K562 (cell line): Measurements from ENCODE around the gene POLR3K. TPM values are rescaled to one million over a fixed set of nuclear protein-coding genes. Genes with fewer than 3 reads are reported as not detected.

Experiments used
- BRCA1 ChIP-seq, 2 experiments: fragments of 450-650 bp in 1 of 2; sonication (generic) in 1 of 2; formaldehyde crosslinking in 1 of 2; IDR thresholded peaks; 2 replicates each; pipeline versions ENCODE4 v1.5.0 to v1.6.1; 2017 to 2020; ENCODE audit warnings: mild to moderate bottlenecking in 1 of 2, missing genetic modification reagents in 1 of 2
- CEBPG ChIP-seq, 3 experiments: fragments of 200-800 bp in 1 of 3; sonication (Bioruptor generic) in 1 of 3; sonication (generic) in 1 of 3; formaldehyde crosslinking in 1 of 3; IDR thresholded peaks in 2 of 3; conservative IDR thresholded peaks in 1 of 3; 2 replicates each; pipeline versions ENCODE4 v1.6.1 to v1.8.0; 2016 to 2022; ENCODE audit warnings: missing compliant biosample characterization in 2 of 3, missing genetic modification characterization in 2 of 3, mild to moderate bottlenecking in 1 of 3, missing genetic modification reagents in 1 of 3
- ETV1 ChIP-seq: fragments of 450-650 bp; conservative IDR thresholded peaks from 2 replicates; pipeline ENCODE4 v1.6.1; 2016; ENCODE audit warnings: missing genetic modification characterization, control low read depth, low read depth, missing compliant biosample characterization
- EZH2 ChIP-seq: IDR thresholded peaks from 2 replicates; pipeline ENCODE4 v1.6.1; 2012; ENCODE audit warnings: low read depth, mild to moderate bottlenecking, inconsistent platforms, low read length, borderline replicate concordance
- HNRNPLL ChIP-seq: fragments of 200-400 bp; formaldehyde crosslinking; IDR thresholded peaks from 2 replicates; pipeline ENCODE4 v1.6.1; 2017; ENCODE audit warnings: low read length, low read depth, mild to moderate bottlenecking; ENCODE audit not compliant: poor library complexity, severe bottlenecking
- NFIC ChIP-seq: fragments of 450-650 bp; IDR thresholded peaks from 2 replicates; pipeline ENCODE4 v1.6.1; 2017; ENCODE audit warnings: mild to moderate bottlenecking, inconsistent platforms
- NR2F6 ChIP-seq: fragments of 450-650 bp; formaldehyde crosslinking; IDR thresholded peaks from 2 replicates; pipeline ENCODE4 v1.4.0; 2020; ENCODE audit warnings: mild to moderate bottlenecking
- POU5F1 ChIP-seq: fragments of 150-350 bp; IDR thresholded peaks from 2 replicates; pipeline ENCODE4 v1.6.1; 2014; ENCODE audit warnings: borderline replicate concordance, low read length, low read depth, mild to moderate bottlenecking; ENCODE audit not compliant: partially characterized antibody
- ZNF408 ChIP-seq: fragments of 250-450 bp; sonication (Bioruptor Pico); IDR thresholded peaks from 2 replicates; pipeline ENCODE4 v1.4.0; 2020; ENCODE audit warnings: low read depth, mild to moderate bottlenecking, moderate library complexity
- polyA plus RNA-seq, 8 experiments: library from polyadenylated mRNA; depleted of rRNA in 4 of 8; stranded (reverse) in 5 of 8; unstranded in 3 of 8; fragments of >200 nt; fragmentation: Nextera tagmentation in 2 of 8; fragmentation: Illumina TruSeq in 1 of 8; extraction: Ambion mirVana in 2 of 8; extraction: Trizol in 1 of 8; gene quantifications; 2 replicates each; pipeline versions ENCODE4 v1.2.1 to v1.2.3, GENCODE V29; 2011 to 2014; ENCODE audit warnings: inconsistent platforms in 1 of 8, missing spikeins in 1 of 8
- total RNA-seq, 7 experiments: library from RNA; depleted of rRNA in 6 of 7; stranded (reverse); fragments of >200 nt in 6 of 7; fragmentation: Illumina TruSeq in 2 of 7; extraction: Trizol in 2 of 7; gene quantifications; 2 replicates each; pipeline versions ENCODE4 v1.2.1 to v1.2.3, GENCODE V29; 2011 to 2021; ENCODE audit warnings: low replicate concordance in 1 of 7
- TF ChIP-seq, protein P1 (sequence below): sonication (generic); formaldehyde crosslinking; IDR thresholded peaks from 2 replicates; pipeline ENCODE4 v1.8.0; 2022; ENCODE audit warnings: mild to moderate bottlenecking, missing genetic modification reagents
- TF ChIP-seq, protein P2 (sequence below): fragments of 450-650 bp; IDR thresholded peaks from one replicate; pipeline ENCODE4 v1.6.1; 2018; ENCODE audit warnings: mild to moderate bottlenecking, moderate library complexity; ENCODE audit not compliant: partially characterized antibody
- TF ChIP-seq, protein P3 (sequence below): sonication (generic); formaldehyde crosslinking; IDR thresholded peaks from 2 replicates; pipeline ENCODE4 v1.8.1; 2023; ENCODE audit warnings: mild to moderate bottlenecking, missing genetic modification reagents
- TF ChIP-seq, protein P4 (sequence below): fragments of 450-650 bp; IDR thresholded peaks from 2 replicates; pipeline ENCODE4 v1.7.0; 2016; ENCODE audit warnings: borderline replicate concordance

The POLR3K gene
- total and polyA plus RNA-seq, 9 of the 15 experiments (the other 6 are each of a cell fraction or from before 2014, with no cell fraction given), result 42.1 to 315 (median 86.7) TPM

DNA sequence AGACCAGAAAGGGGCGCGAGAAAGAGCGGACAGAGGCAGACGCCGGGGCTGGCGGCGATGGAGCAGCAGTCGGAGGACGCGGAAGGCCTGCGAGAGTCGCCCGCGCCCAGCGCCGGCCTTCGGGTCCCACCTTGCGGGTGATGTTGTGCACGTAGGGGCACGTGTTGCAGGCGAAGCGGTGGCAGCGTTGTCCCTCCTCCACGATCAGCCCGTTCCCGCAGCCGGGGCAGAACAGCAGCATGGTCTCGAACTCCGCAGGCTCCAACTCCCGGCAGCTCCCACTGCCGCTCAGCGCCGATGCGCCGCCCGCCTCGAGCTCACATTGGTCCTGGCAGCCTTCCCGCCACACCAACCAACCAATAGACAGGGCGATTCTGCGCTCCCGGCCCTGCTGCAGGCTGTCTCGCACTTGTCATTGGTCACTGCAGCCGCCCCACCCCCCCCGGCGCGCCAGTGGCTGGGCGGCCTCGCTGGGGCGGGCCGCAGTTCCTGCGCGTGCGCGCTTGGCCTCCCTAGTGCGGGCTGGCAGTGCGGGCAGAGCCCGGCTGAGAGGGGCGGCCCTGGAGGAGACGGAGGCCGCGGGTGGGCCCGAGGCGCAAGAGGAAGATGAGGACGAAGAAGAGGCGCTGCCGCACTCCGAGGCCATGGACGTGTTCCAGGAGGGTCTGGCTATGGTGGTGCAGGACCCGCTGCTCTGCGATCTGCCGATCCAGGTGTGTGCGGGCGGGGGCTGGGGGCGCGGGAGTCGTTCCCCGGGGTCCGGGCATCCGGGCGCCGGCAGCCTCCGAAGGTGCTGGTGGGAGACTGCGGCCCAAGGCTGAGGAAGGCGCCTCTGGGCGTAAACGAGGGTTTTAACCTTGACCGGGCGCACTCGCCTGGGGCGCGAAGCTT, at the start of gene POLR3K, which contains the start of gene SNRNP25 (continued):
- peak; percentile 52; the same call in 1 of the 2 replicates for TF ChIP-seq NFIC
- no peak for TF ChIP-seq ZNF408 (CRISPR knock-in tag)
- TF ChIP-seq ETV1, result 0 out of 2 replicates have a peak, but pooled peaks have one; percentile 4
- TF ChIP-seq, protein P1, sequence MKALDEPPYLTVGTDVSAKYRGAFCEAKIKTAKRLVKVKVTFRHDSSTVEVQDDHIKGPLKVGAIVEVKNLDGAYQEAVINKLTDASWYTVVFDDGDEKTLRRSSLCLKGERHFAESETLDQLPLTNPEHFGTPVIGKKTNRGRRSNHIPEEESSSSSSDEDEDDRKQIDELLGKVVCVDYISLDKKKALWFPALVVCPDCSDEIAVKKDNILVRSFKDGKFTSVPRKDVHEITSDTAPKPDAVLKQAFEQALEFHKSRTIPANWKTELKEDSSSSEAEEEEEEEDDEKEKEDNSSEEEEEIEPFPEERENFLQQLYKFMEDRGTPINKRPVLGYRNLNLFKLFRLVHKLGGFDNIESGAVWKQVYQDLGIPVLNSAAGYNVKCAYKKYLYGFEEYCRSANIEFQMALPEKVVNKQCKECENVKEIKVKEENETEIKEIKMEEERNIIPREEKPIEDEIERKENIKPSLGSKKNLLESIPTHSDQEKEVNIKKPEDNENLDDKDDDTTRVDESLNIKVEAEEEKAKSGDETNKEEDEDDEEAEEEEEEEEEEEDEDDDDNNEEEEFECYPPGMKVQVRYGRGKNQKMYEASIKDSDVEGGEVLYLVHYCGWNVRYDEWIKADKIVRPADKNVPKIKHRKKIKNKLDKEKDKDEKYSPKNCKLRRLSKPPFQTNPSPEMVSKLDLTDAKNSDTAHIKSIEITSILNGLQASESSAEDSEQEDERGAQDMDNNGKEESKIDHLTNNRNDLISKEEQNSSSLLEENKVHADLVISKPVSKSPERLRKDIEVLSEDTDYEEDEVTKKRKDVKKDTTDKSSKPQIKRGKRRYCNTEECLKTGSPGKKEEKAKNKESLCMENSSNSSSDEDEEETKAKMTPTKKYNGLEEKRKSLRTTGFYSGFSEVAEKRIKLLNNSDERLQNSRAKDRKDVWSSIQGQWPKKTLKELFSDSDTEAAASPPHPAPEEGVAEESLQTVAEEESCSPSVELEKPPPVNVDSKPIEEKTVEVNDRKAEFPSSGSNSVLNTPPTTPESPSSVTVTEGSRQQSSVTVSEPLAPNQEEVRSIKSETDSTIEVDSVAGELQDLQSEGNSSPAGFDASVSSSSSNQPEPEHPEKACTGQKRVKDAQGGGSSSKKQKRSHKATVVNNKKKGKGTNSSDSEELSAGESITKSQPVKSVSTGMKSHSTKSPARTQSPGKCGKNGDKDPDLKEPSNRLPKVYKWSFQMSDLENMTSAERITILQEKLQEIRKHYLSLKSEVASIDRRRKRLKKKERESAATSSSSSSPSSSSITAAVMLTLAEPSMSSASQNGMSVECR (CRISPR knock-in tag), result peak; percentile 66; the same call in 1 of the 2 replicates
- TF ChIP-seq, protein P2, sequence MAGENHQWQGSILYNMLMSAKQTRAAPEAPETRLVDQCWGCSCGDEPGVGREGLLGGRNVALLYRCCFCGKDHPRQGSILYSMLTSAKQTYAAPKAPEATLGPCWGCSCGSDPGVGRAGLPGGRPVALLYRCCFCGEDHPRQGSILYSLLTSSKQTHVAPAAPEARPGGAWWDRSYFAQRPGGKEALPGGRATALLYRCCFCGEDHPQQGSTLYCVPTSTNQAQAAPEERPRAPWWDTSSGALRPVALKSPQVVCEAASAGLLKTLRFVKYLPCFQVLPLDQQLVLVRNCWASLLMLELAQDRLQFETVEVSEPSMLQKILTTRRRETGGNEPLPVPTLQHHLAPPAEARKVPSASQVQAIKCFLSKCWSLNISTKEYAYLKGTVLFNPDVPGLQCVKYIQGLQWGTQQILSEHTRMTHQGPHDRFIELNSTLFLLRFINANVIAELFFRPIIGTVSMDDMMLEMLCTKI, result no peak
- TF ChIP-seq, protein P3, sequence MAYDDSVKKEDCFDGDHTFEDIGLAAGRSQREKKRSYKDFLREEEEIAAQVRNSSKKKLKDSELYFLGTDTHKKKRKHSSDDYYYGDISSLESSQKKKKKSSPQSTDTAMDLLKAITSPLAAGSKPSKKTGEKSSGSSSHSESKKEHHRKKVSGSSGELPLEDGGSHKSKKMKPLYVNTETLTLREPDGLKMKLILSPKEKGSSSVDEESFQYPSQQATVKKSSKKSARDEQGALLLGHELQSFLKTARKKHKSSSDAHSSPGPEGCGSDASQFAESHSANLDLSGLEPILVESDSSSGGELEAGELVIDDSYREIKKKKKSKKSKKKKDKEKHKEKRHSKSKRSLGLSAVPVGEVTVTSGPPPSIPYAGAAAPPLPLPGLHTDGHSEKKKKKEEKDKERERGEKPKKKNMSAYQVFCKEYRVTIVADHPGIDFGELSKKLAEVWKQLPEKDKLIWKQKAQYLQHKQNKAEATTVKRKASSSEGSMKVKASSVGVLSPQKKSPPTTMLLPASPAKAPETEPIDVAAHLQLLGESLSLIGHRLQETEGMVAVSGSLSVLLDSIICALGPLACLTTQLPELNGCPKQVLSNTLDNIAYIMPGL, result no peak; the same call in 1 of the 2 replicates
- TF ChIP-seq HNRNPLL, result peak; percentile 76
- TF ChIP-seq, protein P4, sequence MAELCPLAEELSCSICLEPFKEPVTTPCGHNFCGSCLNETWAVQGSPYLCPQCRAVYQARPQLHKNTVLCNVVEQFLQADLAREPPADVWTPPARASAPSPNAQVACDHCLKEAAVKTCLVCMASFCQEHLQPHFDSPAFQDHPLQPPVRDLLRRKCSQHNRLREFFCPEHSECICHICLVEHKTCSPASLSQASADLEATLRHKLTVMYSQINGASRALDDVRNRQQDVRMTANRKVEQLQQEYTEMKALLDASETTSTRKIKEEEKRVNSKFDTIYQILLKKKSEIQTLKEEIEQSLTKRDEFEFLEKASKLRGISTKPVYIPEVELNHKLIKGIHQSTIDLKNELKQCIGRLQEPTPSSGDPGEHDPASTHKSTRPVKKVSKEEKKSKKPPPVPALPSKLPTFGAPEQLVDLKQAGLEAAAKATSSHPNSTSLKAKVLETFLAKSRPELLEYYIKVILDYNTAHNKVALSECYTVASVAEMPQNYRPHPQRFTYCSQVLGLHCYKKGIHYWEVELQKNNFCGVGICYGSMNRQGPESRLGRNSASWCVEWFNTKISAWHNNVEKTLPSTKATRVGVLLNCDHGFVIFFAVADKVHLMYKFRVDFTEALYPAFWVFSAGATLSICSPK, result no peak
- TF ChIP-seq BRCA1 (IDR thresholded peaks at IDR 0.05), result no peak
- no peak for TF ChIP-seq BRCA1 (CRISPR knock-in tag; IDR thresholded peaks at IDR 0.05)
- no peak for TF ChIP-seq CEBPG (CRISPR knock-in tag; IDR thresholded peaks at IDR 0.05)
- TF ChIP-seq CEBPG (tag; conservative IDR thresholded peaks at IDR 0.05 in 1 of 2, IDR thresholded peaks at IDR 0.05 in 1 of 2), result no peak
- TF ChIP-seq EZH2, result no peak
- TF ChIP-seq POU5F1, result no peak
- no peak for TF ChIP-seq NR2F6 (CRISPR knock-in tag)
